GM18951 (cell line): Measurements from ENCODE around the gene C1orf94.

Experiments
- POLR2A ChIP-seq: IDR thresholded peaks from 4 replicates; pipeline ENCODE4 v1.6.1; 2011; ENCODE audit warnings: mild to moderate bottlenecking; ENCODE audit not compliant: insufficient read length, insufficient read depth; ENCODE audit errors: extremely low read depth
- in situ Hi-C: fragments of 300-500 bp; cut with MboI; formaldehyde crosslinking; loops from one replicate; pipeline ENCODE4 v1.12.0; 2022; ENCODE audit warnings: low sequenced_read_pairs, mixed read lengths, inconsistent platforms; ENCODE audit not compliant: unreplicated experiment

Gene C1orf94

DNA sequence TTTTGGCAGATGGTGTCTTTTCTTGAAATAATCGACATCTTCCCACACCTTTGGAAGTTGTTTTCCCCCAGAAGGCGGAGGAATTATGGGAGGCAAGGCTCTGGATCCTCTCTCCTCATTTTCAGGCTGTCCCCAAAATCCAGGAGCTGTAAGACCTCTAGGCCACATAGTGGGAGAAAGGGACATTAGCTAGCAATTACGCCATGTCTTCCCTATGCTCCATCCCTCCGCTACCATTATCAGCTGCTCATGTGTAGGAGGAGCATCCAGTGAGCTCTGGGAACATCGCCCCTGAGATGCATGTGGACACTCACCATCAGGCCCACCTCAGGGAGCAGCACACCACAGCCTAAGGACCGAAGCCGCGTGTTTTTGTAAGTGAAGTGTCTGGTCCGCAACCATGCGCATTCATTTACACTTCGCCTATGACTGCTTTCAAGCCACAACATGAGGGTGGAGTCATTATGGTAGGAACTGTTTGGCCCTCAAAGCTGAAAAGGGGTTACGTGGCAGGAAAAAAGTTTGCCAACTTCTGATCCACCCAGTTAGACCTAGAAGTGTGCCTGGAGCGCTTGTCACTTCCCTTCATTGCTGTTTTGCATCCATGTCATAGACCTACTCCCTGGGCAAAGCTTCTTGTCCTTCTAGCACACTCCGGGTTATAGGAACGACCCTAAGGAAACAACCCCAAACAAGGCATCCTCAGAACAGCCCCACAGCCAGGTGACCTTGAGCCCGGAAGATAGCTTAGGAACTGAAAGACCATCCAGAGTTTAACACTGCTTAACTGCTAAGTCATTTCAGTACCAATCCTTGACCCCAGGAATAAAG is 85.5 kb downstream of the C1orf94 start:
- in situ Hi-C loops = no loop called here
- TF ChIP-seq POLR2A = no peak

DNA sequence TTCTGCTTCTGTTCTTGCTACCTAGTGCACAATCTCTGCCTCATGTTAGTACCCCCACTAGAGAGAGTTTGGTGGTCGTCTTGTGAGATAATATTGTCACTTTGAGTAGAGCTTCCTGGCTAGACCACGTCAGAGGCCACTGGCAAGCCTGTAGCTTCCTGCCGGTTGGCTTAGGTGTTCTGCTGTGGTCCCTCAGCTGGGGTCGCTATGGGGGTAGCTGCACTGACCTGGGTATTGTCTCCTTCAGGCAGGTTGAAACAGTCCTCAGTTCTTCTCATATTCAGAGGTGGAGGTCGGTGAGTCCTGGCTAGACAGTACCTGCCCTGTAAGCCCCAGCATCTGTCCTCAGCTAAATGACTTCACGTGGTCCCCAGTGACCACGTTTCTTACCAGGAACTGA is 86.2 kb downstream of the C1orf94 start:
- in situ Hi-C loops = no loop called here
- no peak for TF ChIP-seq POLR2A

DNA sequence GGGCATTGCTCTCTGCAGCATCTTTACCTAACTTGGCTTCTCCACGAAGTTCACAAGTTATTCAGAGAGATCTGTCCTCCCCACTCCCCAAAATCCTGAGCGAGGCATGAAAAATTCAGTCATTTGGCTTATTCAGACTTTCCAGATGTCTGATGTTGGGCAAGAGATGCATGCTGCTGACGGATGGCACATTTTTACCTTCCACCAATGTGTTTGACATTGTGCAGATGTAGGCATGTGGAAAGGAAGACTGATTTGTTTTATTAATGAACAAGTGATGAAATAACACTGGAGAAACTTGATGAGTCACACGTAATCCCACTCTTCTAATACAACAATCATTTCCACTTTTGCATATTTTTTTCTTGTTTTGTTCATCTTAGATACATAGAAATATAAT is 86.7 kb downstream of the C1orf94 start:
- in situ Hi-C loops = no loop called here
- TF ChIP-seq POLR2A = no peak

DNA sequence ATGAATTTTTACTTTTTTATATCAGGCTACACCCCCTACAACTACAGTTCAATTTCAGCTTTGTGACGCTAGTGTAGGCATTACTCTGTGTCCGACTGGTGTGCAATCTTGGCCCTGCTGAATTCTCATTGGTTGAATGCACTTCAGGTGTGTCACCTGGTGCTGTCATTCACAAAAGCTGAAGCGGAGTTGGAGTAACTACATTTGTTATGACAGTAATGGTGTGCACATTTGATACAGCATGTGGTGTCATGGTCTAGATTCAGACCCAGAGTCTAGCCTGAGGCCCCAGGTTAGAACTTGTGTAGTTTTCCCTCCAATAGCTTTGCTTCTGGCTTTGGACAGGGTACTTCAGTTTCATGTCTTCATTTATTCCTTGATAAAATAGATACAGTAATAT is 88.7 kb downstream of the C1orf94 start:
- in situ Hi-C loops = no loop called here
- TF ChIP-seq POLR2A = no peak

DNA sequence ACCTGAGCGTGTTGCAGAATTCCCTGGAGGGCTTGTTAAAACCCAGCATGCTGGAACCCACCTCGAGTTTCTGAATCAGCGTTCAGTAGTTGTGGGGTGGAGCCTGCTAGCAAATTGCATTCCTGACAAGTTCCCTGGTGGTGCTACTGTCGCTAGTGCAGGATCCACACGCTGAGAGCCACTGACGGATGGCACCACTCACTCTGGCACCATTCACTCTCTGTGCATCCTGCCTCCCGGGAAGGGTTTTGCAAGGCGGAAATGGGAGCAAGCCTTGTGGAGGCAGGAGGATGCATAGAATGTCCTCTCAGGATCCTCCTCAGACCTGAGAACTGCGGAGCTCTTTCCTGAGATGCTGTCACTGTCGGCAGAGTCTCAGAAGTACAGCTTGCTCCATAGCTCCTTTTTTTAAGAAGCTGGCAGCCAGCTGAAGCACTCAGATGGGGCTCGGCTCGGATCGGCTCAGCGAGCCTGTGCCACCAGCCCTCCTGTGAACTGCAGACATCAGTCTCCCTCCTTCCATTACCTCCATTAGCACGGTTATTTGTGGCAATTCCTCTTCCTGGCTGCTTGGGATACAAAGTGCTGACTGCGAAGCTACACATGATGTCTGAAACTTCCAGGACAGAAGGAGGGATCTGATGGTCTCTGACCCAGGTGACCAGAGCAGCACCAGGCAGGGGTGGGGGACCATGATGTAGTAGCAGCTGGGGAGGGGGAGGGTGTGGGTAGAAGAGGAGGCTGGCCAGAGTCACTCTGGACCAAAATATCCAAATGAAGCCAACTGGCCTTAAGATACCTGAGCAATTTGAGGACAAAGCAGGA is 89.6 kb downstream of the C1orf94 start:
- in situ Hi-C loops = no loop called here
- no peak for TF ChIP-seq POLR2A

DNA sequence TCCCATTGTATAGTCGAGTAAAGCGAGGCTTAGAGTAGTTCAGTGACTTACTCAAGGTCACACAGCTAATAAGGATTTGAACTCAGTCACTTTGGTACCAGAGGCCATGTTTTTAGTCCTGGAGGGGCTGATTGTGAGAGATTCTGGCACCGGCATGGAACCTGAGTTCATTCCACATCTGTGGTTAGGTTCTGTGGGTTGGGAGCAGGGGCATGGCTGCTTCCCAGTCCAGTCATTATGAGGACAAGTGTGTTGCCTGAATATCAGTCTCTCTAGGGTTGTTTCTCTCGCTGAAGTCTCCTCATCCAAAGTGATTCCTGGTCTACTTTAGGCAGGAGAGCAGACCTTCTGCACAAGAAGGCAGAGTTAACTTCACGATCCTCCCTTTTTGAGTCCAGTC is 90.6 kb downstream of the C1orf94 start:
- no peak for TF ChIP-seq POLR2A
- in situ Hi-C loops = no loop called here

DNA sequence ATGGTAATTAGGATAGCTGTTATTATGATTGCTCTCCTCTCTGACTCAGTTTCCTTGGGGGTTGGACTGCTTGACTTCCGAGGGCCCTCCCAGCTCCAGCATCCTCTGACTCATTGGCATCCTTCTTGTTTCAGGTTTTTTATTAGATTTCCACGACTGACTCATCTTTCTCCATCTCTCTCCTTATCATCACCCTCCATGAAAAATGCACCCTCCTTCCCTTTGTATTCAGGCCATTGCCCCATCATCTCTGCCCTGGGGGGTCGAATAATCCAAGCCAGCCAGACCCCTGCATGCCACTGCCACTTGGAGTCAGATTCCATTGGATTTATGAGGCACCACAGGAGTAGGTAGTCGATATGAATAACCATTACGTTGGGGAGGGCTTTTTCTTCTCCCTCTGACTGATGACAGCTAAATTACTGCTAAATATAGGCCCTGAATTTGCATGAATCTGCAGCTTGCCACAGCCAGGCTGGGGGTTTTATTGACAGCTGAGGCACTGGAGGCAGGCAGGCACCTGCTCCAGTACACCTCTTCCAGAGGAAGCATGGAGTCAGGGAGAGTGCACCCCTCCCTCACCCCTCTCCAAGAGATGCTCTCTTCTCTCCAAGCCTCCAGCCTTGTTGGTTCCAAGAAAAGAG is 91.7 kb downstream of the C1orf94 start:
- in situ Hi-C loops = no loop called here
- TF ChIP-seq POLR2A = no peak
